ENCODE measurements around the gene EWSR1.
A peak's percentile ranks its signal among the peaks of the same experiment; 100 is the strongest.
"Not testable (repeated sequence)": the region's sequence is repeated elsewhere in the genome, so short reads cannot be mapped to it uniquely, and the experiment has no call there.

The EWSR1 gene, protein sequence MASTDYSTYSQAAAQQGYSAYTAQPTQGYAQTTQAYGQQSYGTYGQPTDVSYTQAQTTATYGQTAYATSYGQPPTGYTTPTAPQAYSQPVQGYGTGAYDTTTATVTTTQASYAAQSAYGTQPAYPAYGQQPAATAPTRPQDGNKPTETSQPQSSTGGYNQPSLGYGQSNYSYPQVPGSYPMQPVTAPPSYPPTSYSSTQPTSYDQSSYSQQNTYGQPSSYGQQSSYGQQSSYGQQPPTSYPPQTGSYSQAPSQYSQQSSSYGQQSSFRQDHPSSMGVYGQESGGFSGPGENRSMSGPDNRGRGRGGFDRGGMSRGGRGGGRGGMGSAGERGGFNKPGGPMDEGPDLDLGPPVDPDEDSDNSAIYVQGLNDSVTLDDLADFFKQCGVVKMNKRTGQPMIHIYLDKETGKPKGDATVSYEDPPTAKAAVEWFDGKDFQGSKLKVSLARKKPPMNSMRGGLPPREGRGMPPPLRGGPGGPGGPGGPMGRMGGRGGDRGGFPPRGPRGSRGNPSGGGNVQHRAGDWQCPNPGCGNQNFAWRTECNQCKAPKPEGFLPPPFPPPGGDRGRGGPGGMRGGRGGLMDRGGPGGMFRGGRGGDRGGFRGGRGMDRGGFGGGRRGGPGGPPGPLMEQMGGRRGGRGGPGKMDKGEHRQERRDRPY

DNA sequence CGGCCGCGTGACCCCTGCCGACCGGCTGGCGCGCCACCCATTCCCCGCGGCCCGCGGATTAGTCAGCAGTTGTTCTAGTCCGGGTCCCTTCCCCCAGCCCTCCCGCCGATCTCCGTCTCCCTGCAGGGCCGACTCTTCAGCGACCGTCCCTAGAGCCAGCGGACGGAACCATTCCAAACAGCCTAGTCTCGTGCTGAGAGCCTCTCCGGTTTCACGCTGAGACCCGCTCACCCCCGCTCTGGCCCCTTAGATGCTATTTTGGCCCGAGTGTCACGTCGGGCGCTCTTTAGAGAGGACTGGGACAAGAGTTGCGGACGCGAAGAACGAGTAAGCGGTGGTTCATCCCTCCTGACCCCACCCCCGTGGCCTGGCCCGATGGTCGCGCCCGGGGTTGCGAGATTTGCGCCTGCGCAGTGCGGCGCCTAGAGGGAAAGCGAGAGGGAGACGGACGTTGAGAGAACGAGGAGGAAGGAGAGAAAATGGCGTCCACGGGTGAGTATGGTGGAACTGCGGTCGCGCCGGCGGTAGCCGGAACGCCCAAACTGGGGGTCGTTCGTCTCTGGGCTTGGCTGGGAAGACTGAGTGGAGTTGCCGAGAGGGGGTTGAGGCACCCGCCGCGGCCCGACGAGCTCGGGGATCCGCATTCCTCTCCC lies at the start of gene EWSR1, which contains the start of gene RHBDD3:
Gene EWSR1 (plus strand): TSS at position 411 of the 653 bp plus-strand sequence. CDS start 69 bp downstream, at position 480.
Gene RHBDD3 (minus strand): TSS at position 124 of the 653 bp plus-strand sequence. CDS start 2,355 bp downstream, outside the sequence.
- DNase-seq, result peak; percentile 96

DNA sequence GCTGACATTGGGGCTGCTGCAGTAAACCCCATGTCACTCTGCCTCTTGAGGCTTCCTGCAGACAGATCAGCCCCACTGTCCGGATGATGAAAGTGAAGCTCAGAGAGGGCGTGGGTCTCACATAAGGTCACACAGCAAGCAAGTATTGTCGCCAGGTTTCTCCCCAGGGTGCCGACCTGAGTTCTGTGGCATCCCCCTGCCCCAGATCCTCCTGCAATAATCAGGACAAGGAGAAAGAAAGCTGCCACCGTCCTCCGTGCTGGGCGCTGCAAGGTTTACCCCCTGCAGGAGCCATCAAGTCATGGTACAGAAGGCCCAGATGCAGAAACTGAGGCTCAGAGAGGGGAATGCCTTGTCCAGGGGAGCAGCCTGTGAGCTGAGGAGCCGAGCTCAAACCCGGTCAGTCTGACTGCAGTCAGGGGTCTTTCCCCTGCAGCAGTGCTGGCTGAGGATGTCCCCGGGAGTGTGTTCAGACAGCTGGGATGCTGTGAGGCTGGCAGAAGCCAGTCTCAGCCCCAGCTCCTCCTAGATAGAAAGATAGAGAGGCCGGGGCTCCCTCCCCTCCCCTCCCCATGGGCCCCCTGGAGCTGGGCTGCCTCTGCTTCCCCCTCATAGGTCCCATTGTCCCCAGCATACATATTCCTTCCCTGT lies 49.2 kb upstream of the EWSR1 start:
- DNase-seq, result no peak

DNA sequence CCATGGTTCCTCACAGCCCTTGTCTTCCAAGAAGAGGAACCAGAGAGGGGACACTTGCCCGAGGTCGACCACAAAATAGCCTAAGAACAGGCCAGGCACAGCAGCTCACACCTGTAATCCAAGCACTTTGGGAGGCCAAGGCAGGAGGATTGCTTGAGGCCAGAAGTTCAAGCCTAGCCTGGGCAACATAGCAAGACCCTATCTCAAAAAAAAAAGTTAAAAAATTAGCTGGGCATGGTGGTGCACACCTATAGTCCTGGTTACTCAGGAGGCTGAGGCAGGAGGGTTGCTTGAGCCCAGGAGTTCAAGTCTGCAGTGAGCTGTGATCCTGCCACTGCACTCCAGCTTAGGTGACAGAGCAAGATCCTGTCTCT lies 48.7 kb upstream of the EWSR1 start:
- not testable (repeated sequence) for DNase-seq

DNA sequence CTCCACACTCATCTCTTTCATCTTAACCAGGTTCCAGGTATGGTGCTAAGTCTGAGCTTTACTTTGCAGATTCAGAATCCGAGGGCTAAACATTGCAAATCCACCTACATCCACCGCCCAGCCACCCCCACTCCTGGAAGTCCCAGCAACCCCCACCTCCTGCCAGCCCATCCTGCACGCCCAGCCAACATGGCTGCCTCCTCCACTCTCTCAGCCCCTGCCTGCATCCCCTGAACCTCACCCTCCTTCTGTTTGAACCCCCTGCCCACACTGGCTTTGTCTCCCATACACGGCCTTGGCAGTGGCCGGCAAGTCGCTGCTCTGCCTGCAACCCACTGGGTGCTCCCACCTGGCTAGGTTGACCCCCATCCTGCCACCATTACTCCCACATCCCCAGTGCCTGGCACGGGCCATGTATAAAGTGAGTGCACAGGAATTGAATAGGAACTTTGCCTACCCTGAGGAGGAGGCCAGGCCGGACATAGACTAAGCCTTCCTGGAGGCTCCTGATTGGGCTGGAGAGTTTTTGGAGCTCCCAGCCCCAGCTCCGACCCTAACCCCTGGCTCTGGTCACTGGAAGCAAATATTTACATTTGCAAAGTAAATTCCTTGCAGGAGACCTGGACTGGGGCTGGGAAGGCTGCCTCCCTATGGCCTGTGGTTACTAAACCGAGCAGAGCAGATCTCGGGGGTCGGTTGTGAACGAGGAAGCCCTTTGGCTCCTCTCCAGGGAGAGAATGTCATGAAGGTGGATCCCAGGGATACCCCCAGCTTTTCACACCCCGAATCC lies 48.0 kb upstream of the EWSR1 start:
- DNase-seq, result no peak

DNA sequence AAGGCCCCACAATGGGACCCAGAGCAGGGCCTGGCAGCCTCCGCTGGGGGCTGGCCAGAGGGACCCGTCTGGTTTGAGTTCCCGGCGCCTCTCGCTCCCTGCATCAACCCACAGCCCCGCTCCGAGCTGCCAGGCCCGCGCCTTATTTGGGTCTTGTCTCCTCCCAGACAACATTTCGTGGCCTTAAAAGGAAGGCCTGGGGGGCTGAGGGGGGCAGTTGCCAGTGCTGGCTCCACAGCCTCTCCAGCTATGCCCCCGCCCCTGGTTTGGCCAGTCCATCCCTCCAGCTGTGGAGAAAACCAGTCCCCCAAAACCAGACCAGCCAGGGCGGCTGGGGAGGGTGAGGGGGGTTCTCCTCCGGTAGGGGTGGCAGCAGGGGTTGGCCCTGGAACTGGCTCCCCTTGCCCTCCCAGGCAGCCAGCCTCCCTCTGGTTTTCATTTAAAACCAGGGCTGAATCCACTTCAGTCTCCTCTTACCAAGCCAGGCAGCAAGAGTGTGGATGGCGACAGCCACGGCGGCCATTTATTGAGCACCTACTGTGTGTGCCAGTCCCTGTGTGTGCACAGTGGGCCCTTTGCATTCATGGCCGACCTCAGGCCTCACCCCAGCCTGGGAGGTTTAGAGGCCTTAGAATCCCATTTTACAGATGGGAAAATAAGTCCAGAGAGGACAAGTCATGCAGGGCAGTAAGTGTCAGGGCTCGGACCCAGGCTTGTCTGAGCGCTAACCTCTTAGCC lies 43.8 kb upstream of the EWSR1 start:
- DNase-seq, result no peak

DNA sequence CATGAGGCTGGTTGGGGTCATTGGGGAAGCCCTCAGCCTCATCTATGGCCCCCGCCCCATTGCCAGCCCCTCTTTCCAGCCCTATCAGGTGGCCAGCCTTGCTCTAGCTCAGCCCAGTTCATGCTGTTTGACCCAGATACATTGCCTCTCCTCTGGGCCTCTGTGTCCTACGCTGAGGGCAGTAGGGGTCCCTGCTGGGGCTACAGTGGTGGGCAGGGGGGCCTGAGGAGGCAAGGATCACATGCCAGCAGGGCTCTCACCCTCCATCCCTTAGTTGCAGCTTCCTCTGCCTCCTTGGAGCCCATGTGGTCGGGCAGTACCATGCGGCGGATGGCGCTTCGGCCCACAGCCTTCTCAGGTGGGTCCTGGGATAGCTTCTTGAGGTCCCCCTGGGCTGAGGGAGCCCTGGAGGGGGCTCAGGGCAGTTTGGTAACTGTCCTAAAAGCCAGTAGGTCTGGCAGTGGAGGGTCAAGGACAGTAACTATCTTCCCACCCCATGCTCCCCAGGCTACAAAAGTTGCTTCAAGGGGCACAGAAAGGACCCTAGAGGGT lies 43.1 kb upstream of the EWSR1 start:
- no peak for DNase-seq

DNA sequence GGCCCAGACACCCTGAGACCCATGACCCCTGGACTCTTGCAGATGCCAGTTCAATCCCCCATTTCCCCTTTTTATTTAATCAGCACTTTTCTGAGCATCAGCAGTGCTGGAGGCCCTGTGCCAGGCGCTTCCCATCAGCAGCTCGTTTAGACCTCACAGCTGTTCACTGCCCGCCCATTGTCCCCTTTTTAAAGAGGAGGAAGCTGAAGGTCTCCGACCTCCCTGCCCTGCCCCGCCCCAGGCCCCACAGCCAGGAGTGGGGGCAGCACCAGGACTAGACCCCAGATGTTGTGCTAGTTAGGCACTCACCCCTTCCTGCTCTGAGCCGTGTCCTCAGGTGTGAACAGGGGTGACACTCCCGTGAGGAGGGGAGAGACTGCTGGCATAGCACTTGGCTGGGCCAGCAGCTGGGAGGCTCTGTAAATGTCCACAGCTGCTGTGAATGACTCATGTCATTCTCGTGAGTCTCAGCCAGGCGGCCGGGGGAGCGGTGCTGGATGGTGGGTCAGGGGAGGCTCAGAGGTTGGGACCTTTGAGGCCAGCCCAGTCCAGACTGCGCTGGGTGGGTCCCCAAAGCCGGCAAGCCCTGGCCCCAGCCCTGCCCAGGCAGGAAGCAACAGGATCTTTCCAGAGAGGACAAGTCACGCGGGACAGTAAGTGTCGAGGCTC lies 42.5 kb upstream of the EWSR1 start:
- no peak for DNase-seq

DNA sequence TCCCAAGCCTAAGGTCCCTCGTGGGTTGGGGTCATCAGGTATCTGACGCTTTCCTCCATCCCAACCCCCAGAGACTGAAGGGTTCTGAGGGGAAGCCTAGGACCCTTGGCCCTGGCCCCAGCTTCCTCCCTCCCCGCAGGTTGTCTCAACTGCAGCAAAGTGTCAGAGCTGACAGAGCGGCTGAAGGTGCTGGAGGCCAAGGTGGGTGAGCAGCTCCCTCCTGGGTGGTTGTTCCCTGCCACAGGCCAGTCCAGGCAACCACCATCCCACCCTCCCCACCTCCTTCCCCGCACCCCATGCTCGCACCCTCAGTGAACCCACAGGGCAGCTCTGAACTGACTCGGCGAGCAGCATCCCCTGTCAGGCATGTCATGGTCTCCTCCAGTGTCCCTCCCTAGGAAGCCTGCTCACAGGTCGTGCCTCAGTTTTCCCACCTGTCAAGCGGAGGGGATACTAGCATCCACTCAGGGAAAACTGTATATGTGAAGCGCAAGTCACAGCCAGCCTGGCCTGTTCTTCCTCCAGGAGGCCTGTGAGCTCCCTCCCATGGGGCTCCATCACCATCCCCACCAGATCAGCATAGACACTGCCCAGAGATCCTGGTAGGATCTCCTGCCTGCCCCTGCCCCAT lies 41.6 kb upstream of the EWSR1 start:
- DNase-seq, result no peak

DNA sequence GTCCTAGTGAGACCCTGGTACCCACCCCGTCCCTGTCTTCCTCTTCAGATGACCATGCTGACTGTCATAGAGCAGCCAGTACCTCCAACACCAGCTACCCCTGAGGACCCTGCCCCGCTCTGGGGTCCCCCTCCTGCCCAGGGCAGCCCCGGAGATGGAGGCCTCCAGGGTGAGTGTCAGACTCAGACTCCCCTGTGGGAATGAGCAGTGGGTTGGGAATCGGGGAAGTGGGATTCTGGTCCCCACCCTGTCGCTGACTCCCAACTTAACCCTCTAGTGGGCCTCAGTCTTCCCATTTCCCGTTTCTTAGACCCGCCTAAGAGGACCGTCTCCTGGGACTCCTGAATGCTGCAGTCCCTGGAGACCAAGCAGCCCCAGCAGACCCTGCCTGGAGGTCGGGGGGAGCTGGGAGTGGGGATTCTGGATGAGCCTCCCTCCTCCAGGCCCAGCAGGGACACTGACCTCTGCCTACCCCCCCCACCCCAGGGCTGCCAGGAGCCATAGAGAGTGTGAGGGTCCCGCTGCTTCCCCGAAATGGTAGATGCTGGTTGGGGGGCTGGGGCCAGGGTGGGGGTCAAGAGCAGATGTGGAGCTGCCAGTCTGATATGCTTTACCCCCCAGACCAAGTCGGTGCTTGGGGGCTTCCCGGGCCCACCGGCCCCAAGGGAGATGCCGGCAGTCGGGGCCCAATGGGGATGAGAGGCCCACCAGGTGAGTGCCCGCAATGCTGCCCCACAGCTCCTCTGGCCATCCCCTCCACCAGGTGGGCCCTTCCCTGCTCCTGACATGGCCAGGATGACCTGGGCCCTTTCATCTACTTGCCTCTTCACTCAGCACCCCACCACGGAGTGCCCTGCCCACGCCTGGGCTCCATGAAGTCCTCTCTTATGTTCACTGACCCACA lies 36.8 kb upstream of the EWSR1 start:
- no peak for DNase-seq

DNA sequence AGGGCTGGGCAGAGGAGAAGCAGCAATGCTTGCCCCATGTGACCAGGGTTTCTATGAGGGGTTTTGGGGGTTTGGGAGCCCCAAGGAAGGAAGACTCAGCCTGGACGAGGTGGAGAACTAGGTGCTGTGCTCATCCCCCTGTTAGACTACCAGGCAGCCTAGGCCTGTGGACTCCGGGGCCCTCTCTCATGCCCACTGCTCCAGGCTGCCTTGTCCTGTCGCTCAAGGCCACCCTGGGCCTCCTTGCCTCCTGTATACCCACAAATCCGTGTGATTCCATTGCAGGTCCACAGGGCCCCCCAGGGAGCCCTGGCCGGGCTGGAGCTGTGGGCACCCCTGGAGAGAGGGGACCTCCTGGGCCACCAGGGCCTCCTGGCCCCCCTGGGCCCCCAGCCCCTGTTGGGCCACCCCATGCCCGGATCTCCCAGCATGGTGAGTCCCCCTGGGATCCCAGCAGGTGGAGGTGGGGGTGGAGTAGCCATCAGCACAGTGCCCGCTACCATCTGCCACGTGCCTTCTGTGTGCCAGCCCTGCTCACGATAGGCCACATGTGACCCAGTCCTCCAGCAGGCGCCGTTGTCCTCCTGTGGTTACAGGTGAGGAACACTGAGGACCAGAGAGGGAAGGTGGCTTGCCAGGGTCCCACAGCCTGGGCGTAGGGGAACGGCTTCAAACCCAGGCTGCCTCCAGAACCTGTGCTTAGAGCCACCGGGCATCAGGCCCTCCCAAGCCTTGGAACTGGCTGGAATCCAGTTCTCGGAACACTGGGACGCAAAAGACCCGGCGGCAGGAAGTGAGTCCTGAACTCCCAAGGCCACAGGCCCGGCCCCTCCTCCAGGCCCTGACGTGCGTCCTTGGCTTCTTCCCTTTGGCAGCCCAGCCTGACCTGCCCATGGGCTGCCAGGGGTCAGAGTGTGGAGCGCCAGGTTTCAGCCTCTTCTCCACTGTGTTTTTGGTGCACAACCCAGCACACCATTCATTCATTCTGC lies 35.8 kb upstream of the EWSR1 start:
- DNase-seq, result no peak

DNA sequence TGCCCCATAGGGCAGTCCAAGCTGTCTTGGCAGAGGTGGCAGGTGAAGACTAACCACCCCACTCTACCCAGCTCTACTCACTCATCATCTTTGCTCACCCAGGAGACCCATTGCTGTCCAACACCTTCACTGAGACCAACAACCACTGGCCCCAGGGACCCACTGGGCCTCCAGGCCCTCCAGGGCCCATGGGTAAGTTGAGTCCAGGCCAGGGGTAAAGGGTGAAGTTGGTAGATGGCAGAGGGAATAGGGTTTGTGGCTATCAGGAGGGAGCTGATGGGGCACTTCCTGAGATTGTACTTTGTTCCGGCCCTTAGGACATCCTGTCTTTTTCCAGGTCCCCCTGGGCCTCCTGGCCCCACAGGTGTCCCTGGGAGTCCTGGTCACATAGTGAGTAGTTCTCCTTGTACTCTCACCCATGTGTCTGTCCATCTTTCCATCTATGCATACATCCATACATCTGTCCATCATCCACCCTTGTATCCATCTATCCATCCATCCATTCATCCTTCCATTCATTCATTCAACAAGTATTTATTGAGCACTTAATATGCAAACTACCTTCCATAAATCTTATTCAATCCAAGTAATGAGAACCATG lies 34.7 kb upstream of the EWSR1 start:
- DNase-seq, result no peak

DNA sequence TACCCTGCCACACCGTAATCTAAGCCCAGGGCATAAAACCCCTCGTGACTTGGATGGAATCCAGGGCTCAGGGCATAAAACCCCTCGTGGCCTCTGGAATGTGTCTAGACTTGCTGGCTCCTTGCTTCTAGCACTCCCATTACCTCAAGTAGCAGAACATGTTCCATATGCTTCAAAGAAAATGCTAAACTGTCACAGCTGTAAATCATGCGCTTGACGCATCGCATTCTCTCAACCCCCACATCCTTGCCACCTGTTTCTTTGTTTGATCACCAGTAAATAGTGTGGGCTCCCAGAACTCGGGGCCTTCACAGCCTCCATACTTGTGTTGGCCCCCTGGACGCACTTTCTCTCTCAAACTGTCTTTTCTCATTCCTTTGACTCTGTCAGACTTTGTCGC lies 27.6 kb upstream of the EWSR1 start:
- DNase-seq, result not testable (repeated sequence)

DNA sequence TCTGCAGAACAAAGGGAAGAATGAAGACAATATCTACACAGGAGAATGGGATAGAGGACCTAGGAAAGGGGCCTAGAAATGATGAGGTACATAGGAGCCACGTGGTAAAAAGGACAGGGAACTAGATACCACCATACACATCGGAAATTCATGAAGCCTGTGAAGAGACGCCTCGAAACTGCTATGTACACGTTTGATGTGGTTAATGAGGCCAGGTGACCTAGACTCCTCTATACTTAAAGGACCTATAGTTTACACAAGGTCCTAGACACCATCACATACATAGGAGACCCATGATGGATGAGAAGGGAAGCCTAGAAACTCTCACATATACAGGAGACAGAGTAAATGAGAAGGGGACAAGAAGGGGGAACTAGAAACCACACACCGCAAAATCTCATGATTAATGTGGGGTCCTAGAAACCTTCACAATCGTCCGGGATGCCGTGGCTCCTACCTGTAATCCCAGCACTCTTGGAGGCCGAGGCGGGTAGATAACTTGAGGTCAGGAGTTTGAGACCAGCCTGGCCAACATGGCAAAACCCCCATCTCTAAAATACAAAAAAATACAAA lies 24.1 kb upstream of the EWSR1 start:
- DNase-seq, result no peak

DNA sequence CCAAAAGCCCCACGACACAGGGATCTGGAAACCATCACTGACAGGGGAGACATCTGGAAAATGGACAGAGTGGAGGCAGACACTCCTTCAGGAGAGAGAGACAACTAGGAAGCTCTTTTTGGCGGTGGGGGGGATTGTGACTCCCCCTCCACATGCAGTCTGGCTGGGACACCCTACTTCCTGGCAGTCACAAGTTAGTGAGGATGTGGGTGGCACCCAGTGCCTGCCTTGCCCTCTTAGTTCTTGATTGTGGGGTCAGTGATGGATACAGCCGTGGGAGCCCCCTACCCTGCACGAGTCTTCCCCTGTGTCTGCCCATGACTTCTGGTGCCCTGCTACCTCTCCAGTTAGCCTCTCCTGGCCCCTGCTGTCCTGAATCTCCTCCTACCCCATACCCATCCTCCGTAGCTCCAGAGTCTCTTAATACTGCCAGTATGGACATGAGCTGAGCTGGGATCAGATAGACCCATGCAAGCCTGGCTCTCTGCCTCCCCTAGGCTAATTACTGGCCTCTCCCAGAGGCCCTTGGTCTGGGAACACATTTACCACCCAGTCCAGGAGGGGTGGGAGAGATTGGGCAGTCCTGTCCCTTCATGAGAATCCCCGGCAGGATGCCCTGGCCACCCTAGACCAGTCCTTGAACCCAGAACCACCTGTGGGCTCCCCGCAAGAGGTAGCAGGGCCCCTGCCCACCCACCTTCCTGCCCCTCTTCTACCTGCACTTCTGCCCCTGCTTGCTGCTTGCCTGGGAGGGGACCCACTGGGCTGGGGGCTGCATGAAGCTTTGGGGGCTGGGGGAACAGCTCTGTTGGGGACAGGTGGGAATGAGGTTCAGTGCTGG lies 23.1 kb upstream of the EWSR1 start:
- DNase-seq, result no peak

DNA sequence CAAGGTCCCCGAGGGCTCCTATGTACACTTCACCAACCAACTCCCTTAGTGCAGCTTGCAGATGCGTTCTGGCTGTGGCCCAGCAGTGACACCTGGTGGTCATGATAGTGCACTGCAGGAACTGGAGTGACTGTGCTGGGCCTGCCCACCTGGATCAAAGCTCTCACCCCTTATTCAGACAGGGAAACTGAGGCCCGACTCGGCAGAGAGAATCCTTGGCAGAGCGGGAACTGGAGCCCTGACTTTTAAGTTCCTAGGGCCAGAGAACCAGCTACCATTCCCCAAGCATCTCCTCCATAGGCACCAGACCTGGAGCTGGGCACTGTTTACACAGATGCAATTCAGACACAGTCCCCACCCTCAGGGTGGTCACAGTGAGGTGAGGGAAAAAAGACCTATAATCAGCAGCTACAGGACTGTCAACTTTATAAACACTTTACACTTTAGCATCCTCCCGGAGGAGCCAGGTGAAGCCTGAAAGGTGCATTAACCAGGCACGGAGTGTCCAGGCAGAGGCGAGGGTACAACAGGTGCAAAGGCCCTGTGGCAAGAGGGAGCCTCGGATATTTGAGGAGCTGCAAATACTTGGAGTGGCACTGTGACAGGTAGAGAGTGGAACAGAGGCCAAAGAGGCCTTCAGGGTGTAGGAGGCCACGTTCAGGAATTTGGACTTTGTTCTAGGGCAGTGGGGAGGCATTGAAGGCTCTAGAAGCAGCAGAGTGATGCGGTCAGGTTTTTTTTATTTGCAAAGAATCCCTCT lies 22.3 kb upstream of the EWSR1 start:
- DNase-seq, result peak; percentile 68

Data from activated CD8-positive, alpha-beta memory T cell treated with anti-CD3 and anti-CD28 coated beads, Interleukin-2, amount 50 U/mL, for 4 hours (primary cell).